HepG2 (cell line): ENCODE measurements around the gene NINL. TPM values are rescaled to one million over a fixed set of nuclear protein-coding genes. Genes with fewer than 3 reads are reported as not detected.

ENCODE experiments used
- AHDC1 ChIP-seq: sonication (generic); formaldehyde crosslinking; IDR thresholded peaks from 2 replicates; pipeline ENCODE4 v1.5.1; 2020; ENCODE audit warnings: mild to moderate bottlenecking, missing genetic modification reagents, borderline replicate concordance
- CBX2 ChIP-seq, 2 experiments: fragments of 200-600 bp in 1 of 2; sonication (generic); formaldehyde crosslinking in 1 of 2; IDR thresholded peaks; 2 replicates each; pipeline versions ENCODE4 v1.7.0 to v1.8.1; 2018 to 2022; ENCODE audit warnings: low read depth in 2 of 2, low read length in 1 of 2, mild to moderate bottlenecking in 1 of 2, missing genetic modification reagents in 1 of 2
- CCAR2 ChIP-seq: fragments of 200-400 bp; formaldehyde crosslinking; optimal IDR thresholded peaks from 2 replicates; pipeline ENCODE3; 2018; ENCODE audit warnings: low read depth, mild to moderate bottlenecking, low read length, moderate library complexity
- GLMP ChIP-seq: sonication (generic); formaldehyde crosslinking; IDR thresholded peaks from 2 replicates; pipeline ENCODE4 v1.9.0; 2021; ENCODE audit warnings: missing genetic modification reagents, mild to moderate bottlenecking, borderline replicate concordance
- HOXA5 ChIP-seq: sonication (generic); formaldehyde crosslinking; IDR thresholded peaks from 2 replicates; pipeline ENCODE4 v1.4.0; 2020; ENCODE audit warnings: missing genetic modification reagents
- PHF8 ChIP-seq: sonication (generic); formaldehyde crosslinking; IDR thresholded peaks from 2 replicates; pipeline ENCODE4 v1.5.0; 2020; ENCODE audit warnings: missing genetic modification reagents
- RXRB ChIP-seq: IDR thresholded peaks from 2 replicates; pipeline ENCODE4 v1.6.1; 2016; ENCODE audit warnings: borderline replicate concordance, missing genetic modification reagents, missing compliant biosample characterization
- SMYD3 ChIP-seq: sonication (generic); formaldehyde crosslinking; IDR thresholded peaks from 2 replicates; pipeline ENCODE4 v1.8.1; 2023; ENCODE audit warnings: mild to moderate bottlenecking, missing genetic modification reagents
- SRY ChIP-seq: sonication (generic); formaldehyde crosslinking; IDR thresholded peaks from 2 replicates; pipeline ENCODE4 v1.8.0; 2022; ENCODE audit warnings: mild to moderate bottlenecking, missing genetic modification reagents
- TBL1XR1 ChIP-seq: fragments of 150-350 bp; IDR thresholded peaks from 2 replicates; pipeline ENCODE4 v1.6.1; 2014; ENCODE audit warnings: borderline replicate concordance, low read length; ENCODE audit not compliant: partially characterized antibody
- TFAP4 ChIP-seq: sonication (generic); IDR thresholded peaks from 2 replicates; pipeline ENCODE4 v1.6.1; 2016; ENCODE audit warnings: low read depth, borderline replicate concordance
- ZNF292 ChIP-seq: sonication (generic); formaldehyde crosslinking; IDR thresholded peaks from 2 replicates; pipeline ENCODE4 v1.8.1; 2022; ENCODE audit warnings: mild to moderate bottlenecking, low read depth, missing genetic modification reagents, borderline replicate concordance
- ZNF513 ChIP-seq: sonication (generic); formaldehyde crosslinking; conservative IDR thresholded peaks from 2 replicates; pipeline ENCODE4 v1.5.0; 2020; ENCODE audit warnings: missing genetic modification reagents
- ZNF773 ChIP-seq: sonication (generic); formaldehyde crosslinking; IDR thresholded peaks from 2 replicates; pipeline ENCODE4 v1.4.0; 2020; ENCODE audit warnings: missing genetic modification reagents, borderline replicate concordance
- ZSCAN30 ChIP-seq: sonication (generic); formaldehyde crosslinking; IDR thresholded peaks from 2 replicates; pipeline ENCODE4 v1.5.0; 2020; ENCODE audit warnings: mild to moderate bottlenecking, missing genetic modification reagents
- polyA plus RNA-seq, 8 experiments: library from polyadenylated mRNA; depleted of rRNA in 3 of 8; stranded (reverse) in 7 of 8; unstranded in 1 of 8; fragments of >200 nt; fragmentation: Illumina TruSeq in 4 of 8; extraction: Trizol in 4 of 8; gene quantifications; 2 replicates each; pipeline versions ENCODE4 v1.2.1 to v1.2.3, GENCODE V29; 2011 to 2016; ENCODE audit warnings: low read depth in 4 of 8, missing spikeins in 1 of 8, mixed read lengths in 1 of 8; ENCODE audit not compliant: insufficient read depth in 1 of 8
- total RNA-seq, 5 experiments: library from RNA; depleted of rRNA; stranded (reverse); fragments of >200 nt; fragmentation: Illumina TruSeq; extraction: Trizol; gene quantifications; 2 replicates each; pipeline ENCODE4 v1.2.3, GENCODE V29; 2016; ENCODE audit warnings: low read depth in 1 of 5

Gene NINL
- total and polyA plus RNA-seq, 2 of the 13 experiments (the other 11 are each of a cell fraction or from before 2014, with no cell fraction given): 32.3 to 34.3 TPM

GRCh38 chr20:25549843-25550477, 35.4 kb downstream of the NINL start (continued):
- TF ChIP-seq CBX2 (IDR thresholded peaks at IDR 0.05; ENCODE audit: low read depth, low read length) (no peak), CBX2 (CRISPR knock-in tag; IDR thresholded peaks at IDR 0.05; ENCODE audit: low read depth) (no peak), ZSCAN30 (CRISPR knock-in tag) (no peak), ZNF513 (CRISPR knock-in tag) (no peak), TBL1XR1 (no peak), ZNF292 (CRISPR knock-in tag) (peak; percentile 45; the same call in 1 of the 2 replicates), PHF8 (CRISPR knock-in tag) (no peak), GLMP (no peak), RXRB (0 out of 2 replicates have a peak, but pooled peaks have one; percentile 20), ZNF773 (CRISPR knock-in tag) (no peak), SMYD3 (CRISPR knock-in tag) (no peak), TFAP4 (no peak), HOXA5 (CRISPR knock-in tag) (no peak), SRY (CRISPR knock-in tag) (0 out of 2 replicates have a peak, but pooled peaks have one; percentile 35), AHDC1 (CRISPR knock-in tag) (no peak), CCAR2 (no peak)
